Measurements from ENCODE around the gene CRHR2. TPM values are rescaled to one million over a fixed set of nuclear protein-coding genes. Genes with fewer than 3 reads are reported as not detected.

Gene CRHR2
- polyA plus RNA-seq, 1 of the 3 experiments (the other 2 are of a cell fraction), result not detected

DNA sequence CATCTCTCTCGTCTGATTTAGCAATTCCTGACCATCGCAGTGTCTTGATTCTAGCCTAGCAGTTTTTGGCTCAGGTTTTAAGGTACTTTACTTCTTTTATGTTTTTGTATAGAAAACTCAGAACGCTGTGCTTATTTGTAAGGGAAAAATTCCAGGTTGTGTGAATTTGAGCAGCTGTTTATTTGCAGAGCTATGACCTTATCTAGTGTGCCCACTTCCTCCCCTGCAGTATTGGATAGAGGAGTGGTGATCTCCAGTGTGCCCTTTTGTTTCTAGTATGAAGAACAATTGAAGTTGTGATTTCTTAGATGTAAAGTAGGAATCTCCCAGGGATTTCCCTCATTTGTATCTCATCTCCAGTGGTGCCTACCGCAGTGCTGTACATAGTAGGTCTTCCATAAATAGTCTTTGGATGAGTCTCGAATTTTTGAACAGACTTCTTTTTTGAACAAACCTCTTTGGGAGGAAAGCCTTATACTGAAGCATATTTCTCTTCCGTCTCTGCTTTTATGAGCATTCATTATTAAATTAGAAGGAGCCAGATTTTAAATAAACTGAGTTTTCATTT lies 47.5 kb downstream of the CRHR2 start:
- Histone ChIP-seq H3K9me3 (no peaks in the 10 kb centered on the region), H3K9ac (no peak overlapping the region), H3K4me3 (ENCODE audit: low read depth in 2 of 2, low read length in 1 of 2) (no peak overlapping the region), H2AFZ (ENCODE audit: low read depth) (no peak overlapping the region), H3F3A (replicated peaks; ENCODE audit: insufficient read depth) (peaks cover 9% of the 10 kb centered on the region), H4K20me1 (ENCODE audit: insufficient read depth) (peaks cover 7% of the 10 kb centered on the region), H3K36me3 (replicated peaks in 1 of 2; ENCODE audit: control insufficient read depth in 1 of 2, insufficient read depth in 2 of 2, low read length in 1 of 2) (peaks cover 65 to 67% of the 10 kb centered on the region in 2 experiments), H3K27me3 (ENCODE audit: insufficient read depth) (no peaks in the 10 kb centered on the region), H3K79me2 (ENCODE audit: insufficient read depth) (peaks cover 3% of the 10 kb centered on the region; the same call in 1 of the 2 replicates), H3K27ac (ENCODE audit: low read depth in 2 of 2, low read length in 1 of 2) (no peak overlapping the region), H3K9me2 (no peaks in the 10 kb centered on the region), H3K4me2 (no peak overlapping the region), H3K4me1 (ENCODE audit: control insufficient read depth in 1 of 2, insufficient read depth in 2 of 2, low read depth in 1 of 2, low read length in 1 of 2) (no peaks in the 10 kb centered on the region)
- no peak for DNase-seq
- POLR2A ChIA-PET, result no interaction called here
- CTCF ChIA-PET, result interaction anchor here (0.8 to 1.3 kb wide), 2 partner anchors 17 to 48 kb away, joined by 3 to 4 read pairs; partner anchors contain the start of gene CRHR2
- WGBS (ENCODE audit: low lambda C conversion rate), result 97% methylated on average over 6 of the region's 6 CpGs
- no peak for TF ChIP-seq NRF1 (IDR thresholded peaks at IDR 0.05; ENCODE audit: low read depth, low read length)
- TF ChIP-seq SIN3A (IDR thresholded peaks at IDR 0.05; ENCODE audit: borderline replicate concordance, low read depth, low read length), result no peak
- TF ChIP-seq EP300 (IDR thresholded peaks at IDR 0.05; ENCODE audit: borderline replicate concordance in 1 of 2, low read depth in 1 of 2, low read length in 1 of 2), result no peak
- no peak for TF ChIP-seq JUND (IDR thresholded peaks at IDR 0.05)
- TF ChIP-seq RAD21 (IDR thresholded peaks at IDR 0.05; ENCODE audit: low read length), result no peak
- no peak for TF ChIP-seq FOSL2 (IDR thresholded peaks at IDR 0.05; ENCODE audit: borderline replicate concordance, low read depth)
- no peak for TF ChIP-seq TAF1 (IDR thresholded peaks at IDR 0.05; ENCODE audit: borderline replicate concordance, low read depth, low read length)
- no peak for TF ChIP-seq TEAD4 (IDR thresholded peaks at IDR 0.05; ENCODE audit: borderline replicate concordance, insufficient read depth)
- no peak for TF ChIP-seq EZH2phosphoT487 (IDR thresholded peaks at IDR 0.05; ENCODE audit: borderline replicate concordance, low read depth)
- no peak for TF ChIP-seq POLR2AphosphoS5 (IDR thresholded peaks at IDR 0.05; ENCODE audit: low read depth, low read length)
- TF ChIP-seq MEF2A (IDR thresholded peaks at IDR 0.05; ENCODE audit: borderline replicate concordance, low read depth), result no peak
- TF ChIP-seq SMC3 (IDR thresholded peaks at IDR 0.05; ENCODE audit: low read depth, low read length), result no peak
- TF ChIP-seq TCF12 (IDR thresholded peaks at IDR 0.05), result no peak
- TF ChIP-seq, protein P1, sequence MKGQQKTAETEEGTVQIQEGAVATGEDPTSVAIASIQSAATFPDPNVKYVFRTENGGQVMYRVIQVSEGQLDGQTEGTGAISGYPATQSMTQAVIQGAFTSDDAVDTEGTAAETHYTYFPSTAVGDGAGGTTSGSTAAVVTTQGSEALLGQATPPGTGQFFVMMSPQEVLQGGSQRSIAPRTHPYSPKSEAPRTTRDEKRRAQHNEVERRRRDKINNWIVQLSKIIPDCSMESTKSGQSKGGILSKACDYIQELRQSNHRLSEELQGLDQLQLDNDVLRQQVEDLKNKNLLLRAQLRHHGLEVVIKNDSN (IDR thresholded peaks at IDR 0.05; ENCODE audit: borderline replicate concordance, low read depth), result no peak
- TF ChIP-seq YY1 (IDR thresholded peaks at IDR 0.05; ENCODE audit: low read depth), result no peak
- TF ChIP-seq GATA2 (CRISPR knock-in tag; IDR thresholded peaks at IDR 0.05), result no peak
- TF ChIP-seq ELF1 (IDR thresholded peaks at IDR 0.05), result no peak

DNA sequence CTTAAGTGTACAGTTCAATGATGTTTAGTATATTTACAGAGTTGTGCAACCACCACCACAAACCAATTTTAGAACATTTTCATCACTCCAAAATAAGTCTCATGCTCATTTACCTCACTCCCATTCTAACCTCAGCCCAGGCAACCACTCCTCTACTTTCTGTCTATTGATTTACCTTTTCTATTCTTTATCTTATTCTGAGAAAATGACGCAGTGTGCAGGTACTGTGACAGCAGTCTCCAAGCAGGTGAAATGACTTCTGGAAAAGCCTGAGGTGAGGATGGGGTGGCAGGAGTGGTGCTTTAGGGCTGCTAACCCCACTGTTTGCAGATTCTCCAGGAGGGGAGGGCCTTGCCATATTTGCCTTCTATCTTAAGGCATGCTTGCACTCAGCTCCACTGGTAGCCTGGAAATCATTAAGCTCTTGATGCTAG lies 48.0 kb downstream of the CRHR2 start:
- peaks cover 3% of the 10 kb centered on the region; the same call in 1 of the 2 replicates for H3K79me2 ChIP-seq (ENCODE audit: insufficient read depth)
- H3K4me1 ChIP-seq (ENCODE audit: control insufficient read depth in 1 of 2, insufficient read depth in 2 of 2, low read depth in 1 of 2, low read length in 1 of 2), result no peaks in the 10 kb centered on the region
- H3K27me3 ChIP-seq (ENCODE audit: insufficient read depth), result no peaks in the 10 kb centered on the region
- no peak overlapping the region for H3K4me2 ChIP-seq
- H3F3A ChIP-seq (replicated peaks; ENCODE audit: insufficient read depth), result peaks cover 9% of the 10 kb centered on the region
- H3K9ac ChIP-seq, result no peak overlapping the region
- ChIA-PET POLR2A (no interaction called here), CTCF (no interaction called here)
- H4K20me1 ChIP-seq (ENCODE audit: insufficient read depth), result peaks cover 12% of the 10 kb centered on the region
- no peak overlapping the region for H3K27ac ChIP-seq (ENCODE audit: low read depth in 2 of 2, low read length in 1 of 2)
- H2AFZ ChIP-seq (ENCODE audit: low read depth), result no peak overlapping the region
- H3K9me2 ChIP-seq, result no peaks in the 10 kb centered on the region
- TF ChIP-seq SMC3 (IDR thresholded peaks at IDR 0.05; ENCODE audit: low read depth, low read length) (no peak), FOXJ3 (CRISPR knock-in tag; IDR thresholded peaks at IDR 0.05) (no peak)
- H3K9me3 ChIP-seq, result no peaks in the 10 kb centered on the region
- WGBS (ENCODE audit: low lambda C conversion rate), result 97% methylated on average over 1 of the region's 1 CpG
- DNase-seq, result no peak
- H3K4me3 ChIP-seq (ENCODE audit: low read depth in 2 of 2, low read length in 1 of 2), result no peak overlapping the region
- peaks cover 70 to 72% of the 10 kb centered on the region in 2 experiments for H3K36me3 ChIP-seq (replicated peaks in 1 of 2; ENCODE audit: control insufficient read depth in 1 of 2, insufficient read depth in 2 of 2, low read length in 1 of 2)
